GM21447 (cell line): ENCODE measurements around the gene TMEM126A.

Experiments
- ATAC-seq: cut with Tn5 transposase; IDR thresholded peaks from one replicate; pipeline ENCODE4 v1.9.1; 2021; ENCODE audit not compliant: unreplicated experiment

TMEM126A gene

DNA sequence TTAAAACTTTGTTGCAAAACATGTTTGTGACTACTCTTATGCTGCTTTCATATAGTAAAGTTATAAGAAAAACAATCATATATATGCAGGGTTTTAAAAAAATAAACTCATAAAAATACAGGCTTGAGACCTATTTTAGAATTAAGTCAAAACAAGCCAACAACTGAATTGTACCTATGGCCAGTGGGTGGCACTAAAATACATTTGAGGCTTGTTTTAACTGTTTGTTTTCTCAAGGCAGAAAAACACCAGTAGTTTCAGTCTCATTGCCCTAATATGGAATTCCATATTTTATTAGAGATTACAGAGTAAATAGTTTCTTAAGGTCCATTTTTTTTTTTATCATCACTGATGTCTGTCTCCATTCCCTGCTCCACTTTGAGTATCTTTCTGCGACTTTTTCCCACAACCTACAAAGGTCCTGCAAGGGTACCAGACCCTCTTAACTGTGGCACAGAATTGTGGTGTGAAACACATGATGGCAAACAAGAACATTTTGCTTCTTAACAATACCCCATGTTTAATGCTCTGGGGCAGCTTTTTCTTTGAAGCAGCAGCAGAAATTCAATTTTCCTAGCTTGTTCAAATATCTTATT is 46.7 kb downstream of the TMEM126A start:
- ATAC-seq = no peak

DNA sequence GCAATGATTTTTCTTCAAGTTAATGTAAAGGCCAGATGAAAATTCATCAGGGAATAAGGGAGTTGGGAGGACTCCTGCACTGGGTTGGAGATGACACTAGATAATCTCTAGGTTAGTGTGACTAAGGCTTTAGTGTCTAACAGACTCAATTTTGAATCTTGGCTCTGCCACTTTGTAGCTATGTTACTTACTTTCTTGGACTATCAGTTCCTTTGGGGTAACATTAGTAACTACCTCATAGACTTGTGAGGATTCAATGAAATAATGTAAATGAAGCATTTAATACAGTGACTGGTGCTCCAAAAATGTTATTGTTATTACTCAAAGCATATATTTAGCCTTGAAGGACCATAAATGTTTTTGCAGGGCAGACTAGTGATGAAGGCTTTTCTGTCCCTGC is 47.8 kb downstream of the TMEM126A start:
- no peak for ATAC-seq

DNA sequence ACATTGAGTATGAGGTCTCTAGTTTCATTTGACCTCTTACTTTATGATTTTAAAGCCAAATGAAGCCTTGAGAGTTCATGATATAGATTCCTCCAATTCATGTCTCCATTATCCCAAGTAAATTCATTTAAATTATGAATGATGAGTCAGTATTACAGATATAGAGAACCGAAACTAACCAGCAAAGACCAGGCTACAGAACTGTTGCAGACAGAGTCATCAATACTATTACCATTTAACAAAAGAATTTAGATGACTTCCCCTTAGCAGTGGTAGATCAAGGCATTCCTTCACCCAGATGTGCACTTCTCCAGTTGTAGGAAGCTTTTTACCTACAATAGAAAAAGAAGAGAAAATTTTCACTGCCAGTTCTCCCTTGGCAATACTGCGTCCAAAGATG is 50.0 kb downstream of the TMEM126A start:
- ATAC-seq = no peak

DNA sequence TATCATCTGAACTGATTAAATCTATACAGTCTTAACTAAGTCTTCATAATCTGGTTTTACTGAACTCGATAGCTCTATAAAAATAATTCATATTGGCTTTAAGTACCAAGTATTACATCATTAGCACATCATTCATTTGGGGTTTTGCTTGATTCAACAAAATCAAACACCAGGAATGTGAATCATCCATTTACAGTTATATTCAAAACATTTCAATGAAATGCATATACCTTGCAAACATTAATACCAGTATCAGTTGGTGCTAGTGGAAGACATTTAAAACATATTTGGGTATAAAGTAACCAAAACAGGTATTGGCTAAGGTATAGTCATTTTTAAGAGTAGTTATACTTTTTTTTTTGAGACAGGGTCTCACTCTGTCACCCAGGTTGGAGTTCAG is 50.4 kb downstream of the TMEM126A start:
- ATAC-seq = no peak

DNA sequence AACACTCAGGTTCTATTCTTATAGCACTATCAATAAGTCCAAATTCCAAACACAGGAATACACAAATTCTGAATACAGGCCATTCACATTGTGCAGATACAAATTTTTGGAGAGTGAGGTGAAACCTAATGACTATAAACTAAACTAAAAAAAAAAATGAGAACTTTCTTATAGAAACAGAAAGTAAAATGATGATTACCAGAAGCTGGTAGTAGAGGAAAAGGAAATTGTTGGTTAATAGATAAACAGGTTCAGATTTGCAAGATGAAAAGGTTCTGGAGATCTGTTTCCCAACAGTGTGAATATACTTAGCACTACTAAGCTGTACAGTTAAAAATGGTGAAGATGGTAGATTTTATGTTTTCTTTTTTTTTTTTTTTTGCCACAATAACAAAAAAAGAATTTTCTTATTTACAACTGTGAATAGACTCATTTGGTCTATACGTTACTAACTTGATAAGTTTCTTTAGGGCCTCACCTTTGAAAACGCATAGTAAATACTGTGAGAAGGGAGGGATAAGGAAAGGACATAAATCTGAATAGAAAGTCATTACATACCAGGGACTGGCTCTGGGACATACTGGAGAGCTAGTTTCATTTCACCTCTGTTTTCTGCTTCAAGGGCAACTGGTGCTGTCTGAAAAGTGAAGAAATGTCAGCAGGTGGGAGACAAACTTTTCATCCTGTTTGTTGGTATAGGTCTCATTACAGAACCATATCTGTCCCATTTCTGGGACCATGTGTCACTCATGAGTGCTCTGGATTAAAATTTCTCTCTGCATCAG is 52.4 kb downstream of the TMEM126A start:
- ATAC-seq = peak; percentile 91

DNA sequence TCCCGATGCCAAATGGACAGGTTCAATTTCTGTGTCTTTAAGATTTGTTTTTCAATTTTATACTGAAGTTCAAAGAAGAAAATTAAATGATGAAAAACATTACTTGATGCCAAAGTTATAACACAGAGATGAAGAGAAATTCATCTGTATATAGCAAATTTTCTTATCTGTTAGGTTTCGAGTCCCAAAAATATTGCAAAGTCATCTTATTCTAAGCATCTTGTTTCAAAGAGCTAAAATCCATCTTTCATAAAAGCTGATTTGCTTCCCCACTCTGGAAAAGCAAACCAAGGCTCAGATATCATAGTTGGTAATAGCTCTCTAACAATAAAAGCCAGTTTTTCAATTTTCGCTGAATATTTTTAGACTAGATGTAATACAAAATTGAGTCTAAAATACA is 57.2 kb downstream of the TMEM126A start:
- no peak for ATAC-seq

DNA sequence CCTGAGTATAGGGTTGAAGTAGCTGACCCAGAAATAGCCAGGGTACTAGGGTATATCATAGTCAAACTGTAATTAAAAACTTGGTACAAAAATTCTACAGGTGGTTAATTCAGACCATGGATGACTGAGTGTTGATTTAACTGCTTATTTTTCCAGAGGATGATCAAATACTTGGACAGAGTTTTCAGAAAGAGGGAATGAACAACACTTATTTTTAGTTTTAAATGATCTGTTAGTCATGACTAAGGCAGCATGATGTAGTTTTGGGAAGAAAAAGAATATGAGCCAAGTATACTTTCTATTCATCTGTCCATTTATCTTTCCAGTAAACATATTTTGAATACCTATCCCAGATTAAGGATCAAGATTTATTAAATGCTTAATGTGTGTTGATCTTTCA is 58.0 kb downstream of the TMEM126A start:
- no peak for ATAC-seq
